Ascending aorta (tissue), 2 donors: ENCODE measurements around the gene SIRT2. TPM values are rescaled to one million over a fixed set of nuclear protein-coding genes. Genes with fewer than 3 reads are reported as not detected.

Experiments
- DNase-seq, 2 donors: peaks; one replicate each; pipeline ENCODE4 v3.0.0-alpha.2; 2019; ENCODE audit warnings: low spot score in 2 of 2
- H3K27ac ChIP-seq, 2 donors: fragments of 200-600 bp; sonication (generic); one replicate each; pipeline ENCODE4 v1.5.1; 2016 to 2017; ENCODE audit warnings: mild to moderate bottlenecking in 1 of 2
- H3K27me3 ChIP-seq: fragments of 200-600 bp; sonication (generic); one replicate; pipeline ENCODE4 v1.5.1; 2017
- H3K36me3 ChIP-seq, 2 donors: fragments of 200-600 bp; sonication (generic); one replicate each; pipeline ENCODE4 v1.5.1; 2016
- H3K4me1 ChIP-seq, 2 donors: fragments of 200-600 bp; sonication (generic); one replicate each; pipeline ENCODE4 v1.5.1; 2016 to 2017; ENCODE audit warnings: mild to moderate bottlenecking in 1 of 2
- H3K4me3 ChIP-seq, 2 donors: fragments of 200-600 bp; sonication (generic); one replicate each; pipeline ENCODE4 v1.5.1; 2016 to 2017; ENCODE audit warnings: mild to moderate bottlenecking in 1 of 2
- H3K9me3 ChIP-seq, 2 donors: fragments of 200-600 bp; sonication (generic); one replicate each; pipeline ENCODE4 v1.5.1; 2016
- CTCF ChIP-seq, 3 experiments: fragments of 200-600 bp in 2 of 3; fragments of 450-650 bp in 1 of 3; sonication (generic) in 2 of 3; IDR thresholded peaks; one replicate each; pipeline ENCODE4 v1.5.1; 2016 to 2019; ENCODE audit warnings: antibody characterized with exemption in 3 of 3, mild to moderate bottlenecking in 1 of 3, moderate library complexity in 1 of 3
- intact Hi-C: fragments of 100-400 bp; cut with DNase I; formaldehyde crosslinking; loops from one replicate; pipeline ENCODE4 v1.15.1; 2023
- total RNA-seq: library from RNA; depleted of rRNA; stranded (reverse); fragments of >200 nt; gene quantifications from one replicate; pipeline ENCODE4 v1.1.0, GENCODE V29; 2016

Gene SIRT2
- total RNA-seq, 1 donor from 2014 or later, result 53.1 TPM

- Histone ChIP-seq H3K4me3 (no peak overlapping the region), H3K9me3 (no peaks in the 10 kb centered on the region), H3K4me1 (no peaks in the 10 kb centered on the region), H3K27ac (no peak overlapping the region), H3K36me3 (peaks cover 14 to 19% of the 10 kb centered on the region in 2 donors), H3K27me3 (no peaks in the 10 kb centered on the region)
- DNase-seq, result no peak
- intact Hi-C loops, result no loop called here
- TF ChIP-seq CTCF (IDR thresholded peaks at IDR 0.05), result no peak
Measured at GRCh38 chr19:38921420-38922274, 22.2 kb upstream of the SIRT2 start.

- intact Hi-C loops, result no loop called here
- TF ChIP-seq CTCF (IDR thresholded peaks at IDR 0.05), result no peak
- peaks cover 11 to 19% of the 10 kb centered on the region in 2 donors for H3K36me3 ChIP-seq
Measured at GRCh38 chr19:38920602-38921419, 21.4 kb upstream of the SIRT2 start.

GRCh38 chr19:38919837-38920601, 20.6 kb upstream of the SIRT2 start:
- Histone ChIP-seq H3K4me1 (no peaks in the 10 kb centered on the region), H3K36me3 (peaks cover 11 to 17% of the 10 kb centered on the region in 2 donors), H3K9me3 (no peaks in the 10 kb centered on the region), H3K4me3 (no peak overlapping the region), H3K27ac (no peak overlapping the region), H3K27me3 (no peaks in the 10 kb centered on the region)
- intact Hi-C loops, result no loop called here
- DNase-seq, result no peak
- TF ChIP-seq CTCF (IDR thresholded peaks at IDR 0.05), result no peak

More at GRCh38 chr19:38920602-38921419, 21.4 kb upstream of the SIRT2 start:
- DNase-seq, result no peak
- Histone ChIP-seq H3K4me1 (no peaks in the 10 kb centered on the region), H3K27me3 (no peaks in the 10 kb centered on the region), H3K27ac (no peak overlapping the region), H3K4me3 (no peak overlapping the region), H3K9me3 (no peaks in the 10 kb centered on the region)

GRCh38 chr19:38918526-38918925, 19.1 kb upstream of the SIRT2 start:
- TF ChIP-seq CTCF (IDR thresholded peaks at IDR 0.05), result no peak
- Histone ChIP-seq H3K27ac (no peak overlapping the region), H3K4me1 (no peaks in the 10 kb centered on the region), H3K9me3 (no peaks in the 10 kb centered on the region), H3K36me3 (peaks cover 3 to 6% of the 10 kb centered on the region in 2 donors), H3K27me3 (no peaks in the 10 kb centered on the region), H3K4me3 (no peak overlapping the region)
- intact Hi-C loops, result no loop called here
- no peak for DNase-seq

GRCh38 chr19:38917921-38918491, 18.6 kb upstream of the SIRT2 start:
- TF ChIP-seq CTCF (IDR thresholded peaks at IDR 0.05), result no peak
- H3K4me1 ChIP-seq, result no peaks in the 10 kb centered on the region
- no peak for DNase-seq
- no peak overlapping the region for H3K4me3 ChIP-seq
- intact Hi-C loops, result no loop called here
- peaks cover 3 to 6% of the 10 kb centered on the region in 2 donors for H3K36me3 ChIP-seq
- no peaks in the 10 kb centered on the region for H3K9me3 ChIP-seq
- no peak overlapping the region for H3K27ac ChIP-seq
- no peaks in the 10 kb centered on the region for H3K27me3 ChIP-seq
